OCI-LY1 (cell line): Measurements from ENCODE around the gene PLA2G12A.

Source experiments
- H2AFZ ChIP-seq: fragments of 200-600 bp; sonication (generic), shearing (Covaris generic); 2 replicates; pipeline ENCODE4 v1.6.0; 2014; ENCODE audit warnings: antibody characterized with exemption, mild to moderate bottlenecking, low read length
- H3F3A ChIP-seq: fragments of 200-600 bp; sonication (generic), shearing (Covaris generic); 2 replicates; pipeline ENCODE4 v1.6.0; 2014; ENCODE audit warnings: mild to moderate bottlenecking, antibody characterized with exemption, low read length, moderate library complexity; ENCODE audit not compliant: insufficient read depth
- H3K27ac ChIP-seq: fragments of 200-600 bp; sonication (generic); 2 replicates; pipeline ENCODE4 v1.5.1; 2014; ENCODE audit warnings: low read length, mixed run types, mild to moderate bottlenecking, low read depth; ENCODE audit not compliant: poor library complexity, severe bottlenecking
- H3K27me3 ChIP-seq: fragments of 200-600 bp; sonication (generic); 2 replicates; pipeline ENCODE4 v1.6.0; 2014; ENCODE audit warnings: antibody characterized with exemption, mild to moderate bottlenecking, low read length, moderate library complexity; ENCODE audit not compliant: insufficient read depth
- H3K36me3 ChIP-seq: fragments of 200-600 bp; sonication (generic); 2 replicates; pipeline ENCODE4 v1.6.1; 2014; ENCODE audit warnings: mild to moderate bottlenecking, antibody characterized with exemption, low read length, moderate library complexity, mixed read lengths; ENCODE audit not compliant: insufficient read depth
- H3K4me1 ChIP-seq: fragments of 200-600 bp; sonication (generic); 2 replicates; pipeline ENCODE4 v1.5.1; 2014; ENCODE audit warnings: mild to moderate bottlenecking, low read length, moderate library complexity; ENCODE audit not compliant: insufficient read depth, severe bottlenecking
- H3K4me2 ChIP-seq: fragments of 200-600 bp; sonication (generic), shearing (Covaris generic); 2 replicates; pipeline ENCODE4 v1.6.1; 2014; ENCODE audit warnings: low read length
- H3K4me3 ChIP-seq: fragments of 200-600 bp; sonication (generic); 2 replicates; pipeline ENCODE4 v1.5.1; 2014; ENCODE audit warnings: low read length, low read depth, mild to moderate bottlenecking, mixed read lengths; ENCODE audit not compliant: poor library complexity, severe bottlenecking
- H3K79me2 ChIP-seq: fragments of 200-600 bp; shearing (Covaris generic); 2 replicates; pipeline ENCODE4 v1.6.1; 2016; ENCODE audit warnings: mixed run types, low read length, mixed read lengths; ENCODE audit not compliant: insufficient read depth
- H3K9ac ChIP-seq: fragments of 200-600 bp; sonication (generic), shearing (Covaris generic); 2 replicates; pipeline ENCODE4 v1.6.1; 2014; ENCODE audit warnings: mild to moderate bottlenecking, low read length, mixed read lengths
- H3K9me2 ChIP-seq: fragments of 200-600 bp; sonication (generic), shearing (Covaris generic); 2 replicates; pipeline ENCODE4 v1.6.1; 2014; ENCODE audit warnings: low read depth, mild to moderate bottlenecking, low read length, mixed read lengths
- H3K9me3 ChIP-seq: fragments of 200-600 bp; shearing (Covaris generic); 2 replicates; pipeline ENCODE4 v1.6.1; 2014; ENCODE audit warnings: low read length, mixed read lengths
- H4K20me1 ChIP-seq: fragments of 200-600 bp; sonication (generic), shearing (Covaris generic); 2 replicates; pipeline ENCODE4 v1.6.0; 2016; ENCODE audit warnings: mild to moderate bottlenecking, low read length; ENCODE audit not compliant: insufficient read depth
- CTCF ChIP-seq: fragments of 200-600 bp; sonication (generic), shearing (Covaris generic); IDR thresholded peaks from 2 replicates; pipeline ENCODE4 v1.5.1; 2017; ENCODE audit warnings: mild to moderate bottlenecking, antibody characterized with exemption, low read length, moderate library complexity, mixed read lengths
- EZH2 ChIP-seq: fragments of 200-600 bp; sonication (generic), shearing (Covaris generic); IDR thresholded peaks from 2 replicates; pipeline ENCODE4 v1.8.0; 2017; ENCODE audit warnings: borderline replicate concordance, mixed run types, mild to moderate bottlenecking, antibody characterized with exemption, low read length, moderate library complexity, mixed read lengths

The PLA2G12A gene

GRCh38 chr4:109749388-109750082 lies 19.7 kb upstream of the PLA2G12A start:
- no peaks in the 10 kb centered on the region for H3K27me3 ChIP-seq
- no peak overlapping the region for H3K9ac ChIP-seq
- H2AFZ ChIP-seq, result no peak overlapping the region

GRCh38 chr4:109748114-109748513 lies 18.2 kb upstream of the PLA2G12A start:
- Histone ChIP-seq H3K9me3 (no peaks in the 10 kb centered on the region), H3K4me1 (no peaks in the 10 kb centered on the region), H3K27me3 (no peaks in the 10 kb centered on the region), H3K4me2 (no peak overlapping the region), H3K79me2 (no peaks in the 10 kb centered on the region), H2AFZ (no peak overlapping the region), H3F3A (no peaks in the 10 kb centered on the region), H3K27ac (no peak overlapping the region), H3K4me3 (no peak overlapping the region), H3K9ac (no peak overlapping the region), H3K36me3 (no peaks in the 10 kb centered on the region), H3K9me2 (no peaks in the 10 kb centered on the region), H4K20me1 (no peaks in the 10 kb centered on the region)
- TF ChIP-seq CTCF, result no peak
- TF ChIP-seq EZH2, result no peak

More at GRCh38 chr4:109749388-109750082, 19.7 kb upstream of the PLA2G12A start:
- no peak overlapping the region for H3K4me3 ChIP-seq
- H3K9me3 ChIP-seq, result no peaks in the 10 kb centered on the region
- no peaks in the 10 kb centered on the region for H3K79me2 ChIP-seq
- no peaks in the 10 kb centered on the region for H3K36me3 ChIP-seq
- H3K27ac ChIP-seq, result no peak overlapping the region
- TF ChIP-seq CTCF (no peak), EZH2 (no peak)
- no peaks in the 10 kb centered on the region for H3K9me2 ChIP-seq
- H3K4me2 ChIP-seq, result no peak overlapping the region
- no peaks in the 10 kb centered on the region for H3K4me1 ChIP-seq
- no peaks in the 10 kb centered on the region for H3F3A ChIP-seq
- no peaks in the 10 kb centered on the region for H4K20me1 ChIP-seq

GRCh38 chr4:109746728-109747127 lies 16.9 kb upstream of the PLA2G12A start:
- H3K4me3 ChIP-seq, result no peak overlapping the region
- TF ChIP-seq EZH2, result no peak
- TF ChIP-seq CTCF, result no peak
- no peaks in the 10 kb centered on the region for H3K9me3 ChIP-seq
- H3K4me1 ChIP-seq, result no peaks in the 10 kb centered on the region
- H3K4me2 ChIP-seq, result no peak overlapping the region
- no peaks in the 10 kb centered on the region for H3K79me2 ChIP-seq
- no peak overlapping the region for H2AFZ ChIP-seq
- no peaks in the 10 kb centered on the region for H3K9me2 ChIP-seq
- no peaks in the 10 kb centered on the region for H3F3A ChIP-seq
- no peaks in the 10 kb centered on the region for H4K20me1 ChIP-seq
- no peaks in the 10 kb centered on the region for H3K36me3 ChIP-seq
- H3K9ac ChIP-seq, result no peak overlapping the region
- no peaks in the 10 kb centered on the region for H3K27me3 ChIP-seq
- H3K27ac ChIP-seq, result no peak overlapping the region
